GM19467 (cell line): Measurements from ENCODE around the gene GP9.

Source experiments
- ATAC-seq: cut with Tn5 transposase; IDR thresholded peaks from one replicate; pipeline ENCODE4 v1.9.1; 2021; ENCODE audit warnings: mild to moderate bottlenecking, moderate library complexity; ENCODE audit not compliant: unreplicated experiment

GP9 gene

GRCh38 chr3:129060276-129061022 lies at the start of gene GP9:
Gene GP9, plus strand, starts transcription at chr3:129060779. Its CDS starts 961 bp downstream, at chr3:129061740.
- ATAC-seq, result no peak

- no peak for ATAC-seq
Measured at GRCh38 chr3:129013491-129013891, 47.1 kb upstream of the GP9 start.

GRCh38 chr3:129014148-129014547 lies 46.4 kb upstream of the GP9 start:
- ATAC-seq, result no peak

GRCh38 chr3:129014793-129015345 lies 45.7 kb upstream of the GP9 start:
- no peak for ATAC-seq

- no peak for ATAC-seq
Measured at GRCh38 chr3:129015388-129016105, 45.0 kb upstream of the GP9 start.

GRCh38 chr3:129016356-129016719 lies 44.2 kb upstream of the GP9 start:
- ATAC-seq, result no peak

GRCh38 chr3:129016720-129017483 lies 43.7 kb upstream of the GP9 start:
- no peak for ATAC-seq

GRCh38 chr3:129017484-129017899 lies 43.1 kb upstream of the GP9 start:
- no peak for ATAC-seq

GRCh38 chr3:129018271-129018670 lies 42.3 kb upstream of the GP9 start:
- no peak for ATAC-seq

- ATAC-seq, result no peak
Measured at GRCh38 chr3:129018751-129019150, 41.8 kb upstream of the GP9 start.

GRCh38 chr3:129019266-129019665 lies 41.3 kb upstream of the GP9 start:
- no peak for ATAC-seq

GRCh38 chr3:129020691-129021090 lies 39.9 kb upstream of the GP9 start:
- ATAC-seq, result no peak

- ATAC-seq, result no peak
Measured at GRCh38 chr3:129021140-129021551, 39.4 kb upstream of the GP9 start.

- ATAC-seq, result no peak
Measured at GRCh38 chr3:129022114-129023007, 38.2 kb upstream of the GP9 start.

GRCh38 chr3:129023008-129023358 lies 37.6 kb upstream of the GP9 start:
- no peak for ATAC-seq

GRCh38 chr3:129023909-129024308 lies 36.7 kb upstream of the GP9 start:
- ATAC-seq, result no peak

GRCh38 chr3:129025108-129025507 lies 35.5 kb upstream of the GP9 start:
- no peak for ATAC-seq

- no peak for ATAC-seq
Measured at GRCh38 chr3:129025691-129026435, 34.7 kb upstream of the GP9 start.

- peak; percentile 94 for ATAC-seq
Measured at GRCh38 chr3:129026728-129027543, 33.6 kb upstream of the GP9 start.
